ENCODE results near the gene LRRC32. TPM values are rescaled to one million over a fixed set of nuclear protein-coding genes. Genes with fewer than 3 reads are reported as not detected.

The LRRC32 gene
- total and polyA plus RNA-seq, 2 of the 4 experiments (the other 2 are of a cell fraction): 5.2 to 13.7 TPM

DNA sequence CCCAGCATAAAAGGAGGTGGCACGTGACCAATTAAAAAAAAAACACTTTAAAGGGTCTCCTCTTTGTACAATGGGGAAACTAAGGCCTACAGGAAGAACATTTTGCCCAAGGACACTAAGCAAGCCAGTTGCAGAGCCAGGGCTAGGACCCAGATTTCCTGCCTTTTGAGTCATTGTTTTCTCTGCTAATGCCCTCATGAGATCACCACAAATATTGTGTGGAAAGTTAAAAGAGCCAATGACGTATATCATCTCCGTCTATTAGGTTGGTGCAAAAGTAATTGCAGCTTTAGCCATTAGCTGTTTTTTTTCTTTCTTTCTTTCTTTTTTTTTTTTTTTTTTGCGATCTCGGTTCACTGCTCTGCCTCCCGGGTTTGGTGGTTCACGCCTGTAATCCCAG lies 24.1 kb upstream of the LRRC32 start:
- CTCF ChIA-PET: interaction anchor here (0.6 to 1.5 kb wide), 4 partner anchors 8 to 82 kb away, joined by 3 read pairs; no protein-coding TSS in a partner anchor
- Histone ChIP-seq H3K4me1 (ENCODE audit: control insufficient read depth, insufficient read depth, low read length) (peaks cover 6% of the 10 kb centered on the region), H3K56ac (ENCODE audit: extremely low read depth, insufficient read depth, low read length) (no peak overlapping the region), H3K27ac (ENCODE audit: insufficient read depth, low read length) (no peak overlapping the region), H3K18ac (ENCODE audit: low read depth, low read length) (no peak overlapping the region), H2AFZ (replicated peaks; ENCODE audit: low read length, poor library complexity) (peak overlapping the region; percentile 39), H3K79me1 (ENCODE audit: low read depth in 1 of 2, low read length in 2 of 2) (no peaks in the 10 kb centered on the region), H3K27me3 (ENCODE audit: control insufficient read depth, insufficient read depth, low read length) (no peaks in the 10 kb centered on the region; the same call in 1 of the 2 replicates), H4K91ac (ENCODE audit: insufficient read depth, low read depth, low read length) (no peak overlapping the region), H3K9me1 (ENCODE audit: insufficient read depth, low read length) (0 out of 2 replicates have a peak, but pooled peaks cover 2% of the 10 kb centered on the region), H4K8ac (ENCODE audit: low read depth in 2 of 2, low read length in 2 of 2) (peak overlapping the region in 1 of 2 experiments; percentile 22; a peak in 1 of 4 replicates), H3K4me2 (ENCODE audit: low read depth, low read length) (no peak overlapping the region), H2AK9ac (replicated peaks; ENCODE audit: low read depth, low read length, poor library complexity) (no peak overlapping the region), H3K4ac (ENCODE audit: low read depth, low read length) (no peak overlapping the region), H2BK120ac (ENCODE audit: low read depth, low read length) (0 out of 2 replicates have a peak overlapping the region, but pooled peaks have one; percentile 24), H2AK5ac (ENCODE audit: low read depth, low read length) (peak overlapping the region; percentile 40), H3K23ac (ENCODE audit: low read depth, low read length) (no peak overlapping the region), H2BK20ac (ENCODE audit: low read depth, low read length) (0 out of 2 replicates have a peak overlapping the region, but pooled peaks have one; percentile 44), H4K20me1 (ENCODE audit: insufficient read depth, low read length) (0 out of 2 replicates have a peak, but pooled peaks cover under 1% of the 10 kb centered on the region), H3K14ac (replicated peaks; ENCODE audit: low read depth, low read length) (no peak overlapping the region), H2BK15ac (ENCODE audit: low read depth, low read length) (no peak overlapping the region), H3K36me3 (ENCODE audit: control insufficient read depth, insufficient read depth, low read length) (no peaks in the 10 kb centered on the region), H3K9me3 (ENCODE audit: control insufficient read depth, insufficient read depth, low read length) (no peaks in the 10 kb centered on the region), H3K9ac (ENCODE audit: low read depth, low read length) (no peak overlapping the region), H3K4me3 (ENCODE audit: insufficient read depth, low read depth, low read length) (no peak overlapping the region), H2BK5ac (ENCODE audit: low read depth, low read length, poor library complexity, severe bottlenecking) (no peak overlapping the region), H4K5ac (ENCODE audit: low read depth, low read length) (no peak overlapping the region)
- peak; percentile 90 for DNase-seq
- intact Hi-C loops (cut with micrococcal nuclease) (no loop called here), in situ Hi-C loops (cut with MboI; ENCODE audit: low sequenced_read_pairs) (no loop called here), dilution Hi-C loops (cut with HindIII; ENCODE audit: low sequenced_read_pairs, unreplicated experiment) (no loop called here)
- POLR2A ChIA-PET (ENCODE audit: unreplicated experiment): no interaction called here
- WGBS, 2 experiments (ENCODE audit: extremely low coverage in 2 of 2, insufficient read length in 1 of 2): 87% methylated on average over 3 of the region's 7 CpGs; no CpG with 5 or more reads in 1 of the 2 experiments
- peak; percentile 41; the same call in 1 of the 2 replicates for ATAC-seq (ENCODE audit: low read depth)
- TF ChIP-seq FOS (IDR thresholded peaks at IDR 0.05; ENCODE audit: low read depth, low read length) (no peak), CEBPB (IDR thresholded peaks at IDR 0.05; ENCODE audit: low read depth, low read length) (0 out of 2 replicates have a peak, but pooled peaks have one; percentile 33)
- BruUV-seq (replicated peaks): no TSS peak

All from IMR-90 (cell line).